HEK293T (cell line): ENCODE results near the gene HOXB3.

Experiments
- CTCF ChIA-PET: fragments of 350-600 bp; formaldehyde crosslinking; extraction: SDS; loops from one replicate; lab custom pipeline; 2021; ENCODE audit warnings: antibody characterized with exemption, inconsistent platforms; lab: Yijun Ruan, JAX
- POLR2A ChIA-PET: fragments of 350-600 bp; formaldehyde crosslinking; extraction: SDS; loops from one replicate; lab custom pipeline; 2020; ENCODE audit warnings: antibody characterized with exemption, inconsistent platforms; lab: Yijun Ruan, JAX
- DNase-seq: peaks from one replicate; pipeline ENCODE4 v3.0.0; 2012; ENCODE audit warnings: mixed read lengths; ENCODE audit errors: extremely low spot score
- ARNT ChIP-seq: fragments of 450-650 bp; IDR thresholded peaks from 2 replicates; pipeline ENCODE4 v1.6.1; 2017; ENCODE audit warnings: mild to moderate bottlenecking
- BHLHE40 ChIP-seq: fragments of 450-650 bp; IDR thresholded peaks from 2 replicates; pipeline ENCODE4 v1.6.1; 2016; ENCODE audit warnings: mild to moderate bottlenecking, moderate library complexity, borderline replicate concordance
- CTBP1 ChIP-seq: fragments of 450-650 bp; IDR thresholded peaks from 2 replicates; pipeline ENCODE4 v1.6.1; 2016; ENCODE audit warnings: borderline replicate concordance
- ELF4 ChIP-seq: fragments of 450-650 bp; IDR thresholded peaks from 2 replicates; pipeline ENCODE4 v1.6.1; 2017; ENCODE audit warnings: antibody characterized with exemption
- FOXA1 ChIP-seq: fragments of 450-650 bp; IDR thresholded peaks from 2 replicates; pipeline ENCODE4 v1.6.1; 2016; ENCODE audit warnings: mild to moderate bottlenecking
- FOXK2 ChIP-seq: fragments of 450-650 bp; IDR thresholded peaks from 2 replicates; pipeline ENCODE4 v1.6.1; 2016; ENCODE audit warnings: mild to moderate bottlenecking
- FOXM1 ChIP-seq: fragments of 450-650 bp; IDR thresholded peaks from 2 replicates; pipeline ENCODE4 v1.6.1; 2017; ENCODE audit warnings: mild to moderate bottlenecking, borderline replicate concordance
- HDGF ChIP-seq: fragments of 450-650 bp; IDR thresholded peaks from 2 replicates; pipeline ENCODE4 v1.6.1; 2017; ENCODE audit warnings: antibody characterized with exemption, borderline replicate concordance
- L3MBTL2 ChIP-seq: fragments of 450-650 bp; conservative IDR thresholded peaks from 2 replicates; pipeline ENCODE4 v1.6.1; 2016; ENCODE audit warnings: mild to moderate bottlenecking
- LEF1 ChIP-seq: fragments of 450-650 bp; IDR thresholded peaks from 2 replicates; pipeline ENCODE4 v1.6.1; 2017; ENCODE audit warnings: mild to moderate bottlenecking, borderline replicate concordance
- NFRKB ChIP-seq: fragments of 450-650 bp; IDR thresholded peaks from 2 replicates; pipeline ENCODE4 v1.6.1; 2016; ENCODE audit warnings: mild to moderate bottlenecking, moderate library complexity
- SP1 ChIP-seq: fragments of 450-650 bp; IDR thresholded peaks from 2 replicates; pipeline ENCODE4 v1.6.1; 2017
- SUZ12 ChIP-seq: fragments of 450-650 bp; IDR thresholded peaks from 2 replicates; pipeline ENCODE4 v1.6.1; 2016; ENCODE audit warnings: mild to moderate bottlenecking
- TARDBP ChIP-seq: fragments of 450-650 bp; IDR thresholded peaks from 2 replicates; pipeline ENCODE4 v1.6.1; 2016
- ZNF384 ChIP-seq: fragments of 450-650 bp; IDR thresholded peaks from 2 replicates; pipeline ENCODE4 v1.6.1; 2016
- TF ChIP-seq, protein P1 (sequence below): fragments of 450-650 bp; IDR thresholded peaks from 2 replicates; pipeline ENCODE4 v1.6.1; 2016

HOXB3 gene

DNA sequence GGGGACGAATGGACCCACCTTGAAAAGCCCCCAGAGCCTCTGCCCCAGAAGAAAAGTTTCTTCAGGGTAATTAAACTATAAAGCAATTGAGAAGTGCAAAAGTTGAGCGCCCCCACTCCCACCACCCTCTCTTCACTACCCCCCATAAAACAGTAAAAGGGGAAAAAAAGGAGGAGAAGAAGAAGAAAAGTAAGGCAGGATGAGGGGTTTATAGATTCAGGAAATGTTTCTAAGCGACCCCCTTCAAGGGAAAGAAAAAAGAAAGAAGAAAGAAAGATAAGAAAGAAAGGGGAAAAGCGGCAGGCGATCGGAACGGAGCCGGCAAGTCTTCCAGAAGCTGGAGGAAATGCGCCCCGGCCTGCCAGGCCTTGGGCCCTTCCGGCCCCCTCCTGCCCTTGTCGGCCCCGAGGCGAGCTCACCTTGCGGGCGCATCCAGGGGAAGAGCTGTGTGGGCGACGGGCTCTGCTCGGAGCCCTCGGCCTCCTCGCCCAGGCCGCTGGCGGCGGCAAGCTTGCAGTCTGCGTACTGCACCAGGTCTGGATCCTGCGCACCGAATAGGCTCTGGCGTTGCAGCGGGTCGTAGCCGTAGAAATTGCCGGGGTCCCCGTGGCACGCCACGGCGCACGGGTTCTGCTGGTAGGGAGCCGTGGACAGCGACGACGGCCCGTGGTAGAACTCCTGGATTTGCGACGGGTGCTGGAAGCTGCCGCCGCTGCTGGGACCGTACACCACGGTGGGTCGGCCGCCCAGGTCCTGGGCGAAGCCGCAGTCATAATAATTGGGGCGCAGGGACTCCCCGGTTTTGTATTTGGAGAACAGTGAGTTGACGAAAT, 24.0 kb upstream of the HOXB3 start:
- POLR2A ChIA-PET, result interaction anchor here (0.6 to 2.4 kb wide), 6 partner anchors 9 to 278 kb away, joined by 3 to 10 read pairs (median 5); partner anchors contain the start of gene HOXB9
- CTCF ChIA-PET, result interaction anchor here (0.8 to 2.1 kb wide), 2 partner anchors 21 to 27 kb away, joined by 3 to 8 read pairs; no protein-coding TSS in a partner anchor
- DNase-seq, result no peak

GRCh38 chr17:48612854-48613691, 23.0 kb upstream of the HOXB3 start:
- POLR2A ChIA-PET, result interaction anchor here (0.9 to 1.7 kb wide), 4 partner anchors 9 to 30 kb away, joined by 3 to 10 read pairs (median 4); partner anchors contain the start of gene HOXB9
- TF ChIP-seq ZNF384 (no peak), FOXM1 (no peak), ELF4 (no peak), L3MBTL2 (no peak), BHLHE40 (no peak), ARNT (no peak), SUZ12 (no peak), NFRKB (no peak), FOXK2 (no peak), TARDBP (no peak), LEF1 (no peak), SP1 (no peak), FOXA1 (no peak), CTBP1 (no peak), HDGF (no peak)
- TF ChIP-seq, protein P1, sequence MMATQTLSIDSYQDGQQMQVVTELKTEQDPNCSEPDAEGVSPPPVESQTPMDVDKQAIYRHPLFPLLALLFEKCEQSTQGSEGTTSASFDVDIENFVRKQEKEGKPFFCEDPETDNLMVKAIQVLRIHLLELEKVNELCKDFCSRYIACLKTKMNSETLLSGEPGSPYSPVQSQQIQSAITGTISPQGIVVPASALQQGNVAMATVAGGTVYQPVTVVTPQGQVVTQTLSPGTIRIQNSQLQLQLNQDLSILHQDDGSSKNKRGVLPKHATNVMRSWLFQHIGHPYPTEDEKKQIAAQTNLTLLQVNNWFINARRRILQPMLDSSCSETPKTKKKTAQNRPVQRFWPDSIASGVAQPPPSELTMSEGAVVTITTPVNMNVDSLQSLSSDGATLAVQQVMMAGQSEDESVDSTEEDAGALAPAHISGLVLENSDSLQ, result no peak
- DNase-seq, result no peak
- CTCF ChIA-PET, result interaction anchor here (0.8 to 2.1 kb wide), 6 partner anchors 13 to 457 kb away, joined by 3 to 8 read pairs (median 3); partner anchors contain the start of gene HOXB9

More for the DNA sequence above, 24.0 kb upstream of the HOXB3 start:
- no peak for TF ChIP-seq LEF1

DNA sequence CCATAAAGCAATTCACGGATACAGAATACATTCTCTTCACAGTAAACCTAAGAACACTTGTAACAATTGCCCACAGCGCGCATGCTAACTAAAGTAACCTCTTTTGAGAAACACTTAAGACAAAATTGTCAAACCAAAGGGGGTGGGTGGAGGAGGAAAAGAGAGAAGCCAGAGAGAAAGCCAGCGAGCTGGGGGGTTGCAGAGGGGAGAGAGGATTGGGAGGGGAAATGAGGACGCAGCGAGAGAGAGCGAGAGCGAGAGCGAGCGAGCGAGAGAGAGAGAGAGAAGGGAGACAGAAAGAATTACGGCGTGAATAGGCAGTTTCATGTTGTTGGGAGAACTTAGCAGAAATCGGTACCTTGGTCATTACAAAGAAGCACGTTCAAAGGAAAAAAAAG, 22.4 kb upstream of the HOXB3 start:
- CTCF ChIA-PET, result interaction anchor here (0.8 to 2.1 kb wide), 5 partner anchors 13 to 276 kb away, joined by 3 to 8 read pairs (median 3); partner anchors contain the start of gene HOXB9
- TF ChIP-seq BHLHE40 (no peak), FOXM1 (no peak), HDGF (no peak), NFRKB (0 out of 2 replicates have a peak, but pooled peaks have one; percentile 12), ARNT (no peak), CTBP1 (peak; percentile 71), TARDBP (no peak), SP1 (no peak), FOXA1 (no peak), L3MBTL2 (no peak), ELF4 (no peak), SUZ12 (no peak), FOXK2 (no peak), LEF1 (no peak), ZNF384 (no peak)
- TF ChIP-seq, protein P1, result peak; percentile 85
- DNase-seq, result no peak
- POLR2A ChIA-PET, result interaction anchor here (0.9 to 1.1 kb wide), 3 partner anchors 10 to 30 kb away, joined by 3 to 4 read pairs (median 3); no protein-coding TSS in a partner anchor

- TF ChIP-seq L3MBTL2 (peak; percentile 55; the same call in 1 of the 2 replicates), FOXK2 (no peak), SP1 (no peak), ARNT (no peak), HDGF (peak; percentile 76; the same call in 1 of the 2 replicates), SUZ12 (no peak), FOXM1 (0 out of 2 replicates have a peak, but pooled peaks have one; percentile 4), NFRKB (no peak)
- ChIA-PET CTCF (no interaction called here), POLR2A (no interaction called here)
- DNase-seq, result no peak
Observed at GRCh38 chr17:48611681-48612455, 21.8 kb upstream of the HOXB3 start.

GRCh38 chr17:48611213-48611612, 21.2 kb upstream of the HOXB3 start:
- CTCF ChIA-PET, result no interaction called here
- POLR2A ChIA-PET, result no interaction called here
- no peak for DNase-seq
- no peak for TF ChIP-seq ARNT
- TF ChIP-seq CTBP1, result no peak
- no peak for TF ChIP-seq SUZ12
- TF ChIP-seq TARDBP, result no peak
- TF ChIP-seq LEF1, result no peak
- no peak for TF ChIP-seq HDGF
- no peak for TF ChIP-seq NFRKB
